NT2/D1 (cell line): ENCODE results near the gene PPY.

Experiments
- DNase-seq: peaks from one replicate; pipeline ENCODE4 v3.0.0-alpha.2; 2011; ENCODE audit warnings: low read depth, low spot score
- H3K27me3 ChIP-seq: 2 replicates; pipeline ENCODE4 v1.6.0; 2011; ENCODE audit warnings: mild to moderate bottlenecking; ENCODE audit not compliant: insufficient read length, insufficient read depth
- H3K36me3 ChIP-seq: 2 replicates; pipeline ENCODE4 v1.6.1; 2011; ENCODE audit warnings: mild to moderate bottlenecking, low read length, mixed read lengths; ENCODE audit not compliant: insufficient read depth, insufficient read length
- H3K4me1 ChIP-seq: 2 replicates; pipeline ENCODE4 v1.5.1; 2011; ENCODE audit not compliant: insufficient read depth, insufficient read length
- H3K4me3 ChIP-seq: 2 replicates; pipeline ENCODE4 v1.5.1; 2011; ENCODE audit warnings: low read depth; ENCODE audit not compliant: insufficient read length
- H3K9ac ChIP-seq: 2 replicates; pipeline ENCODE4 v1.6.0; 2011; ENCODE audit warnings: low read depth; ENCODE audit not compliant: insufficient read length
- H3K9me3 ChIP-seq: 2 replicates; pipeline ENCODE4 v1.5.1; 2011; ENCODE audit warnings: mild to moderate bottlenecking, low read length; ENCODE audit not compliant: insufficient read depth
- SUZ12 ChIP-seq: IDR thresholded peaks from 2 replicates; pipeline ENCODE4 v1.6.1; 2011; ENCODE audit not compliant: insufficient read length, insufficient read depth; ENCODE audit errors: extremely low read depth
- YY1 ChIP-seq: IDR thresholded peaks from 2 replicates; pipeline ENCODE4 v1.6.1; 2011; ENCODE audit not compliant: insufficient read length, insufficient read depth
- ZNF274 ChIP-seq: IDR thresholded peaks from 2 replicates; pipeline ENCODE4 v1.6.1; 2011; ENCODE audit warnings: mild to moderate bottlenecking, low read depth, low read length

PPY gene

GRCh38 chr17:43938838-43939182 lies 3.5 kb downstream of the PPY start:
- TF ChIP-seq SUZ12 = no peak
- TF ChIP-seq YY1 = no peak
- no peak for TF ChIP-seq ZNF274
- Histone ChIP-seq H3K4me1 (peaks cover 20% of the 10 kb centered on the region), H3K27me3 (peaks cover 16% of the 10 kb centered on the region), H3K36me3 (no peaks in the 10 kb centered on the region), H3K9ac (peak overlapping the region; percentile 1), H3K4me3 (peak overlapping the region; percentile 31), H3K9me3 (no peaks in the 10 kb centered on the region)
- DNase-seq = no peak

DNA sequence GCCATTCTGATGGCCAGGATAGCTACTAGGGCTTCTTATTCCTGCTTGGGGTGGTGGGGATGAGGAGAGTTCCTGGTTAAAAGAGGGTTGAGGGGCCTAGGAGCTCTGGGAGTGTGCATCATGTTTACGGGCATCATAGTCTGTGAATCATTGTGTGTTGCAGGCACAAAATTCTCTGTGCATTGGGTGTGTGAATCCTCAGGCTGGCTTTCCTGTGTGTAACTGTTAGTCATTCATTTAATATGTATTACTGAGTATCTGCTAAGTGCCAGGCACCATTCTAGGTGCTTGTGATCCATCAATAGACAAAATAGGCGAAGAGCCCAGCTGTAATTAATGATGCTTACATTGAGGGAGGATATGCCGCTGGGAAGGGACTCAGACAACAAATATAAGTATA lies 5.8 kb downstream of the PPY start:
- no peak for DNase-seq
- peaks cover 17% of the 10 kb centered on the region for H3K4me1 ChIP-seq
- H3K9ac ChIP-seq = no peak overlapping the region
- H3K27me3 ChIP-seq = peaks cover 16% of the 10 kb centered on the region
- TF ChIP-seq YY1 = no peak
- TF ChIP-seq ZNF274 = no peak
- no peak for TF ChIP-seq SUZ12
- no peaks in the 10 kb centered on the region for H3K9me3 ChIP-seq
- H3K36me3 ChIP-seq = no peaks in the 10 kb centered on the region
- no peak overlapping the region for H3K4me3 ChIP-seq

DNA sequence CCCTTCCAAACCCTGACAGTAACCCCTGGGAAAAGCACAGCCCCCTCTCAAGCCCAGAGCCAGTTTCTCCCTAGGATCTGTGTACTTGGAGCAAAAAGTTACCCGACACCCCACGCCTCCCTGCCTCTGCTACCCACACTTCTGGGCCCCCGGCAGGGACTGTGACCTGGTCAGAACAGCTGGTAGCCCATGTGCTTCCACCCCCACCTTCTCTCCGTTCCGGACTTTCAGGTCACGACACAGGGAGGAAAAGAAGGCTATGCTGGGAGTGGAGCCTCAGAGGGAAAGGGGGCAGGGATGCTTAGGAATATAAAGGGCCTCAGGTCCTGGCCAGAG lies 6.4 kb downstream of the PPY start:
- Histone ChIP-seq H3K4me1 (peaks cover 15% of the 10 kb centered on the region), H3K9ac (peak overlapping the region; percentile 51), H3K27me3 (peaks cover 16% of the 10 kb centered on the region), H3K4me3 (no peak overlapping the region), H3K9me3 (no peaks in the 10 kb centered on the region), H3K36me3 (no peaks in the 10 kb centered on the region)
- TF ChIP-seq SUZ12 (no peak), ZNF274 (no peak), YY1 (no peak)
- no peak for DNase-seq

- Histone ChIP-seq H3K36me3 (no peaks in the 10 kb centered on the region), H3K27me3 (peaks cover 16% of the 10 kb centered on the region), H3K4me3 (no peak overlapping the region), H3K9me3 (no peaks in the 10 kb centered on the region), H3K4me1 (peaks cover 11% of the 10 kb centered on the region), H3K9ac (peak overlapping the region; percentile 51)
- no peak for TF ChIP-seq ZNF274
- TF ChIP-seq SUZ12 = no peak
- TF ChIP-seq YY1 = no peak
- no peak for DNase-seq
Measured at GRCh38 chr17:43935204-43935925, 6.9 kb downstream of the PPY start.

- H3K9me3 ChIP-seq = no peaks in the 10 kb centered on the region
- TF ChIP-seq SUZ12 (no peak), ZNF274 (no peak), YY1 (no peak)
- no peak overlapping the region for H3K4me3 ChIP-seq
- H3K9ac ChIP-seq = no peak overlapping the region
- H3K36me3 ChIP-seq = no peaks in the 10 kb centered on the region
- H3K4me1 ChIP-seq = peaks cover 7% of the 10 kb centered on the region
- no peak for DNase-seq
- peaks cover 16% of the 10 kb centered on the region for H3K27me3 ChIP-seq
Measured at GRCh38 chr17:43932923-43933322, 9.4 kb downstream of the PPY start.

DNA sequence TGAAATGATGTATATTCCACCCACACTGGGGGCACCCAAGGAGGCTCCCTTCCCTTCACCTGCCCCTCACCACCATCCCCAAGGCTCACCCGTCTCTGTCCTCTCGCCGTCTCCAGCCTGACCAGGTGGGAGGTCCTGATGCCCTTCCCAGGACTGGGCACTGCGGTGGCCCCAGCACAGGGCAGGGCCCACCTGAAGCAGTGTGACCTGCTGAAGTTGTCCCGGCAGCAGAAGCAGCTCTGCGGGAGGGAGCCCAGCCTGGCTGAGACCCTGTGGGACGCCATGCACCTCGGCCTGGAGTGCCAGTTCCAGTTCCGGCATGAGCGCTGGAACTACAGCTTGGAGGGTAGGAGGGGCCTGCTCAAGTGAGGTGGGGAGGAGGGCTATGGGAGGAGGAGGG lies 9.9 kb downstream of the PPY start:
- TF ChIP-seq ZNF274 (no peak), YY1 (no peak), SUZ12 (no peak)
- Histone ChIP-seq H3K36me3 (no peaks in the 10 kb centered on the region), H3K9ac (no peak overlapping the region)

DNA sequence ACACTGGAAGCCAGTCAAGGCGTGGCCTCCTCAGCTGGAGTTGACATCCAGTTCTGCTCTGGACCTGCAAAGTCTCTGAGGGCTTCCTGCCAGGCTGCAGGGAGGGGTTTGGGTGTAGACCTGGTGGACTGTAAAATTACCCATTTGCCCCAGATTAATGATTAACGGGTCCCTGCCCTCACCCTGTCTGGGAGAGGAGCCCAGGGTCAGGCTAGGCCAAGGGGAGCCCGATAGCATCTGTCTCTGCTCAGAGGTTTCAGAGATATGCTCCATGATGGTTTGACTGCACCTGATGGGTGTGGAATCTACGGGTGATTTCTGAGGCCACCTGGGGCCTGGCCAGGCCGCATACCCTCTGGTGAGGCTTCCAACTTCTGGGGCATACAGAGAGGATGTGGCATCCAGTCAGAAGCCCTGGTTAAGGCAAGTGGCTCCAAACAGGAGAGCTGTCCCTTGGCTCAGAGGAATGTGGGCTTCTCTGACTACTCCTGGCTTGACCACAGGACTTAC lies 11.2 kb downstream of the PPY start:
- no peak for DNase-seq

More for the DNA sequence above, 9.9 kb downstream of the PPY start:
- Histone ChIP-seq H3K27me3 (peaks cover 10% of the 10 kb centered on the region), H3K4me3 (no peak overlapping the region), H3K4me1 (peaks cover 7% of the 10 kb centered on the region), H3K9me3 (no peaks in the 10 kb centered on the region)
- DNase-seq = no peak

More for the DNA sequence above, 11.2 kb downstream of the PPY start:
- Histone ChIP-seq H3K9ac (no peak overlapping the region), H3K27me3 (no peaks in the 10 kb centered on the region), H3K36me3 (no peaks in the 10 kb centered on the region), H3K4me3 (no peak overlapping the region), H3K4me1 (peaks cover 9% of the 10 kb centered on the region), H3K9me3 (no peaks in the 10 kb centered on the region)
- no peak for TF ChIP-seq YY1
- no peak for TF ChIP-seq ZNF274
- no peak for TF ChIP-seq SUZ12
